SIG-M5 treated with dmso at 0.1 percent for 504 hours (cell line): ENCODE data around the gene PELI2.
A peak's percentile ranks its signal among the peaks of the same experiment; 100 is the strongest.

Experiments
- DNase-seq: peaks from one replicate; lab custom pipeline; 2025; ENCODE audit not compliant: unreplicated experiment; lab: John Stamatoyannopoulos, UW

Gene PELI2

DNA sequence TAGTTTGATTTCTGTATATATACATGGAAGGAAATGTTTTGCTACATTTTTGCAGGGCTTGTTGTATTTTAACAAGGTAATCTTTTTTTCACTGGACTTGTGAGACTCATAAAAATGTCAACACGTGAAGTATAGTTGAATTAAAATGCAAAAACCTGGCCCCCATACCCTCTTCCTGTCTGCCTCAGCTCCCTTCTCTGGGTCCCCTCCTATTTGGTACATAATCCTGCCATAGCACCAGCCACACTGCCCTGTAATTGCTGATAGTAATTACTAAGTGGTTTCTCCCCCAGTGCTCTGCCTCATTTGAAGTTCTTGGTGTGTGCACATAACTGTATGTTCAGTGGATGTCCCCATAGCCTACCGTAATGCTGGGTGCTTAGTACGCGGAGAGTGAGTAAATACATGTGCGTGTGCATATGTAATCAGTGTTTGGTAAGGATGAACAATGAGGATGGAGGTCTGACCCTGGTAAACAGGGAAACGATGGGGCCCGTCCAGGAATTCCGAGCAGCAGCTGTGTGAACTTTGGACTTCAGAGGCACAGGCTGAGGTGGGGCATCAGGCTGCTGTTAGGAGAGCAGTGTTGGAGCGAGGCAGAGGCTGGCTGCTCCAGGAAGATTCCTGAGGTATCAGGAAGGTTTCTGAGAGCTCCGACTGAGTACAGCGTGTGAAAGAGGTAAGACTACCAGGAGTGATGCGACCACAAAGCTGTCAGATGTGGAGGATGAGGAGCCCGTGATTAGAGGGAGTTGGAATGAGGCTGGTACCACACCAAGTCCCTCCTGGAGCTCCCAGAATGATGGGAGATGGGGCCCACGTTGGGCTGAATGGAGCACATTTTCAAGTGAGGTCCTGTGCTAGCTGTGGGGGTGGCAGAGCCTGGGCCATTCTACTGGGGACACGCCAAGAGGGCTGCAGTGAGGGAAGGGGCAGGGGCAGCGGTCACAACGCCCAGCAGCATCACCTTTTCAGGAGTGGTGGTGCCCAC, 106.8 kb downstream of the PELI2 start:
- no peak for DNase-seq

DNA sequence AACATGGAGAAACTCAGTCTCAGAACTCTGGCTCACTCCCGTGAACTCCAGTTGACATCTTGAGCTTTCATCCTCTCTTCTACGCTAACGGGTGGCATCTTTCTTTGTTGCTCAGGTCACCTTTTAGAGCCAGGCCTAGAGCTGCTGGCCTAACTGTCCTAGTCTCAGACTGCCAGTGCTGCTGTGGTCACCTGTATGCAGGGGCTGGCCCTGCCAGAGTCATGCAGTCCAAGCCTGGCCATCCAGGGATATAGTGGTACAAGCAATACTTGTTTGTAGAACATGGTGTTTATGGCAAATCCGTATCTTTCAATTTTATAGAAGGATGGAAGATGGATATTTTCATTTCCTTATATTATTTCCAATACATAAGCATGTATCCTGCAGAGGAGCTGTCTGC, 117.2 kb downstream of the PELI2 start:
- no peak for DNase-seq

DNA sequence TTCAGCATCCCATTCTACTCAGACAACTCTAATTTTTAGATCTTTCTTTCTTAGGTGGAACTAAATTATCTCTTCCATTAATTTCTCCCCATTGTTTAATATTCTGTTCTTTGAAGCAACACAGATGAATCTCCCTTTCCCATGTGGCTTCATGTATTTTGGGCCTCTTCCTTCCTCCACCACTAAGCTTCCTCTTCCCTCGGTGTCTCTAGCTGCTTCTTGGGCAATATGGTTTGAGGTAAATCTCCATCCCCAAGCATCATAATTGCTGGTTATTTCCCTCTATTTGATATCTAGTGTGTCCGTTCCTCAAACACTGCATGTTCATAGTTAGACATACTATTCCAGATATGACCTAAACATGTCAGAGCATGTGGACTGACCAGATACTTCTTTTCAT, 119.2 kb downstream of the PELI2 start:
- peak; percentile 59 for DNase-seq

DNA sequence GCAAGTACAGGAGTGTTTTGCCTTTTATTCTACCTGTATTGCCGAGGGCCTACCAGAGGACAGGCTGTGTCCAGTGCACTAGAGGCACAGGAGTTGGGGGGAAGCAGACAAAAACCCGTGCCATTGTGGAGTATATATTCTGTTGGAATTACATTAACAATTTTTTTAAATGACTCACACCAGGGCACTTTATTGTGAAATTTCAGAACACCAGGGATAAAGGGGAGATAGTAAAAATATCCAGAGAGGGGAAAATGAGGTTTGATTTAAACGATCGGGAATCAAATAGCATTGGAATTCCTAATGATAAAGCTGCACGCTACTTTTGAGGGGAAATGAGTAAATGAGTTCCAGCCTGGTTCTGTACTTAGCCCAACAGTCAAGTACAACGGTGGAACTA, 123.2 kb downstream of the PELI2 start:
- no peak for DNase-seq

DNA sequence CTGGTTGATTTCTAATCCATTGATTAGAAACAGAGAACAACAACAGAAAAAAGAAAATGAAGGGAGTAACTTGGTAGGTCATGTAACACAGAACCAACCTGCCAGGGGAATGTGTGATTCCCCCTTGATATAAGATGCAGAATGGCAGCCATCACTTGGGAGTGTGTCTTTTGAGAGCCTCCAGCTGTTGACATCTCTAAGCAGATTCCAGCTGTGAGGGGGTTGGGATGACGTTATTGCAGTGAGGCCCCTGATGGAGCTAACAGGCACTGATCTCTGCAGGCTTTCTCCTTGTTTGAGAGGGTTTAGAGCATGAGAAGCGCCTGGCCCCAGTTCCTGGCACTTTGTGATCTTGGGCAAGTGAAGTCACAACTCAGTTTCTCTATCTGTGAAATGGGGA, 124.9 kb downstream of the PELI2 start:
- no peak for DNase-seq

DNA sequence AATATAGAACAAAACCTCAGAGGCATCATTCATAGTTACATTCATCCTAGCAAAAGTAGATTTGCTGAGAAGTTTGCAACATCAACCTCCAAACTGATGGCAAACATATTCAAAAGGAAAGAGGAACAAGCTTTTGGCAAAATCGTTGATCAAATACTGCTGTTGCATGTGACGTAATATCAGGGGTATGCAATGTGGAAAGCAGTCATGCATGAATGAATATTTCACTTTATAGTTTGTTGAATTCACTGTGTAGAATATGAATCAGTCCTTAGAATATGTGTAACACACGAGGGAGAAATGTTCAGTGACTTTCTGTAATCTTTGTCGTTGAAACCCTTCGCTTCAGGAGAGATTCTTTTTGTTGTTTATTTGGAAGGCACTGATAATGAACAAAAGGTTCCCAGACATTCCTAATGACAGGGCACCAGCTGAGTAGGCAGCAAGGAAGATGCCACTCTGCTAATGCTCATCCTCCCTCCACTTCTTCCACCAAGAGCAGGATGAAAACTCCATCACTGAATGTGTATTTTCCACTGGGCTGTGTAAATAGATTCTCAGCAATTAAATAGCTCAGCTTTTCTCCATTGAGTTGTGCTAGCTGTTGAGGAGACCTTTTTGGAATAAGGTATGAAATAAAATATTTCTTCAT, 126.1 kb downstream of the PELI2 start:
- peak; percentile 91 for DNase-seq

DNA sequence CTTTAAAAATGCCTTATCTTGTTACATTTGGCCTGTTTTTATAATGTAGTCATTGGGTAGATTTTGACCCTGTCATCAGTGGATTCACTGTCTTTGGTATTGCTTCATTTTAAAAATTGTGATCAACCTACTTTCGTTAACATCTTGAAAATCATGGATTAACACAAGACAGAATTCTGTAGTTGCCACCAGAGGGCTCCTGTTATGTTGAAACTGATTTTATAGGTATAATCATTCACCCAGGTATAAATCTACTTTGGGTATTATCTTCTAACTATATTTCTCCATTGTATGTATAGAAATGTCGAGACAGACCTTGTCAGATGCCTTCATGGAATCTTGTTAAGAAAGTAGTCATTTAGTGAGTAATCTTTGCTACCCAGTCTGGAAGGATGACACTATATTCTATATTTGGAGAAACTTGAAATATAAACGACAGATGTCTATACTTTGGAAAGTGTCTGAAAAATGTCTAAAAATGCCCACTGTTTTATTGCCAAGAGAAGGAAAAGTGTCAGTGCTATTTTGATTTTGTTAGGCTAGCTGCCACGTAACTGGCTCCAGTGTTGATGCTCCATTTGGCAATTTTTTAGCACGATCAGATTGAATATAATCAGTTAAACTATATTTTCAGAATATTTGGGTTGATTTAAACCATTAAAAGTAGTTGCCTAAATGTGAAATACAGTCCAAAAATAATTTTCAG, 129.4 kb downstream of the PELI2 start:
- DNase-seq: peak; percentile 2

DNA sequence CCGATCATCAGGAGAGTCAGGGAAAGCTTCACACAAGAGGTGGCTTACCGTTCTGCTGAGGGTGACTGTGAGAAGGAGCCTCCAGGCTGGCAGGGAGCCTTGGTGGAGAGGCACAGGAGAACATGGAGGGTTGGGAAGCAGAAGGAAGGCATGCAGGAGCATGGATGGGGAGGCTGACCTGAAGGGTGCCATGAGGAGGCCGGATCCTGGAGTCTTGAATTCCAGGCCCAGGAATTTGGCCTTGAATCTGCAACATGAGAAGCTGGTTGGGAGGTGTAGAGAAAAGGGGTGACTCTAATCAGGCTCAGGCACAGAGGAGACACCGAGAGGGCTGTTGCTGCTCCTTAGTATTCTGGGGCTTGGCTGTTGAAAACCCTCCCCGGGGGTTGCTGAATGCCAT, 130.2 kb downstream of the PELI2 start:
- no peak for DNase-seq

DNA sequence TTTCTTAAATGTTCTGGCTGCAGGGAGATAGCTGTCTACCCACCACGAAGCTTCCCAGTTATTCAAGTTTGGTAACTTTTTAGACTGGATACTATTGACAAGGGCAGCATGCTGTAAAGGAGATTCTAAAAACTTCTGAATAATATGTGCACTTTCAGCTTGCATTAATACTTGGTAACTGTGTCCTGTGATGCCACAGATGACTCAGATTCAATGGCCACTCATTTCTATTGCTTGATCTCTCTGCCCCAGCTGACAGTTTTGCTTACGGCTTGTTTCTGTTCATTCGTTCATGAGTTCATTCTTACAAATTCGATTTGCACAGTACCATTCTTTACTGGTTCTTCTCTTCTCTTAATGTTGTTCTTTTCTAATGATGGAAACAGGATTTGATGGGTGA, 142.8 kb downstream of the PELI2 start:
- DNase-seq: no peak

DNA sequence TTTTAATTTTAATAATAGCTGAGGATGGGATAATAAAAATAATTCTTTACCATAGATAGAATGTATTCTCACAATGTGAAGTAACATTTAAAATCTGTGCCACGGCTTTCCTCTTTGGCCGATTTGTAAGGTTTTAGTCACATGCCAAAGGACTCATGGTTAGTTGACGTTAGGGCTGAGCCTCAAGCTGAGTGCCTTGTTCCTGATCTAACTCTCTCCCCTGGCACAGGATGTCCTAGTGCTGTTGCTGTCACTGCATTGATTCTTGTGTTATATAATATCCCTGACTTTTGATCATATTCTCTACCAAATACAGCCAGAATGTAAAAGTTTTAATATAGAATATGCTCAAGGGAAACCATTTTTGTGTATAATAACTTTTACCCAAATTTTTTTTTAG, 144.3 kb downstream of the PELI2 start:
- no peak for DNase-seq

DNA sequence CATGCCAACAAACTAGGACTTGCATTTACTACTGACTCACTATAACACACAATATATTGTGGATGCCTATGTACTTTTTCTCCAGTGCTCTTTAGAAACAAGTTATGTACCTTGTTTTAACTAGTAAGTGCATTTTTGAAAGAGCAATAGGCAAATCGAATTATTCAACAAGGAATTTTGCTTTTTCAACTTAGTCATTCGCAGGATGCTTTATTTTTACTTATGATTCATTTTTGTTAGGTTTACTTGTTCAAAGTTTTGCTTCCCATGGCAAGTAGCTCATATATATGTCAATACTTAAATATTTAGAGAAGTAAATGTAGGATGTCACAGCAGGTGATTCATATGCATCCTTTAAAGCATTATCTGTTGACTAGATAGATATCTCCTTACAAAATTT, 149.8 kb downstream of the PELI2 start:
- DNase-seq: no peak

DNA sequence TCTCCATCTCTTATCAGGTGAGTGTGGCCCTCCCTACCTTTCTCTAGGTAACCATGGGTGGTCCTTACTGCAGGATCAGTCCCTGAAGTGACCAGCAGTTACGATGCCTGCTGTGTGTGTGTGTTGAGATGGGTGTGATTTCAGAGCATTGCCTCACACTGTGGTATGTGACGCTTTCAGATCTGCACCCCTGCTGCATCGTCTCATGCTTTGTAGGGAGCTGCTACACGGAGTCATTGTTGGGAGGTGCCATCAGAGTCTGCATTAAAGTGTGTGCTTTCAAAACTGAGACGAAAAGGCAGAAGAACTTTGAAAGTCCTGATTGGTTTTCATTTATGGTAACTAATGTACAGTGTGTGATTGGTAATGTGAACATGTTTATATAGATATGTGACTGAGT, 150.5 kb downstream of the PELI2 start:
- DNase-seq: no peak

DNA sequence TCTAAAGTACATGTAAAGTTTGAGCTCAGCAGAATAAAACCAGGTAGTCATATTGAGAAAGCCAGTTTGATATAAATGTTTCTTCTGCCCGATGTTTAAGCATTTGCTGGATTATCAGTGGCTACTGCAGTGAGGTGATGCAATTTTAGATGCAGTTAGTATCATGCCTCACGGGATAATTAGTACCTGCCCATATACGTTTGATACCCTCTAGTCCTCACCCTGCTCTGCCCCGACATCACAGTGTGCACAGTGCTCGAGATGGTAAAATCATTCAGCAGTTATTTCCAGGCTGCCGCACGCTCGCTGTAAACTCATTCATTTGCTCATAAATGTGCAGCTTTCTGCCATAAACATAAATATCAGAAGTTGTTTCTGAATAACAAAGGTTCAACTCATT, 152.7 kb downstream of the PELI2 start:
- no peak for DNase-seq

DNA sequence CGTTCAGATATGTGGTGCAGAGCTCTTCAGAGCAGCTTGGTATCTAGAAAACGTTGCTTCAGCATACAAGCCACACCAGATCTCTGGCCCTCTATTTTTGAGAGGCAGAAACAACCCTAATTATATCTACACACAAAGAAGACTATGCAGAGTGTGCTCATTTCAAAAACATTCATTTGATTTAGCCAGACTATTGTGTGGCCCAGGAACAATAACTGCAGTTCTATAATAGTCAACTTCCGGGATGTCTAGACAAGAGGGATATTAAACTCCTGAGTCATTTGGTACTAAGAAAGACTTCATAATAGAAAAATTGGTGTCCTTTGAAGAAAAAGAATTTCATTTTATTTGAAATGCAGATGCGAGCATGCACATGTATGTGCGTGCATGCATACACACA, 153.8 kb downstream of the PELI2 start:
- DNase-seq: no peak

DNA sequence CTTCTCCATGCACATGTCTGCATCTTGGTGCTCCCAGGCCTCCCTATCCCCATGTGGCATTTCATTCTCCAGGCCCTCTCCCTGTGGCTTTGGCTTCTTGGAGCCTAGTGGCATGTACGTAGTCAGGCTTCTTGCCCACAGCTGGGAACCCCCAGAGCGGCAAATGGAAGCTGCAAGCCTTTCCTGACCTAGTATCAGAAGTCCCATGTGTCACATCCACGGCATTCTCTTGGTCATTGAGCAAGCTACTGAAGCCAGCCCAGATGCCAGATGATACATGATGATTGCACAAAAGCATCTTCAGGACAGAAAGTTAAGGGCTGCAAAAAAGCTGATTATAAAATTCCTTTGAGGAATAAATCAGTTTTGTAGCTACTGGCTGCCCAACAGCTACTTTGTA, 154.9 kb downstream of the PELI2 start:
- DNase-seq: no peak

DNA sequence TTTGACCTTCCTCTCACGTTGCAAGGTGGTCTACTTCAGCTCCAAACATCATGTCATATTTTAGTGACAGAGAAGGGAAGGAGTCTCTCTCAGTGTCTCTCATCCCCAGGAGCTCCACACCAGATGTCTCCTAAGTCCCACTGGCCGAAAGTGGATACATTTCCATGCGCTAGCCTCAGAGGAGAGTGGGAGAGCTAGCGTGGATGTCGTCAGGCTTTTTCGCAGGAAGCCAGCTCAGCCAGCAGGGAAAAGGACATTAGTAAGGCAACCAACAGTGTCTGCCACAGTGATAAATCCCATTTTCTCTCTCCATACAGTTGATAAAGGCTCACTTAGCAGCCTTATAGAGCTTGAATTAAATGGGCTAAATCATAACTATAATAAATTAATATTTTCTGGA, 155.7 kb downstream of the PELI2 start:
- DNase-seq: no peak

DNA sequence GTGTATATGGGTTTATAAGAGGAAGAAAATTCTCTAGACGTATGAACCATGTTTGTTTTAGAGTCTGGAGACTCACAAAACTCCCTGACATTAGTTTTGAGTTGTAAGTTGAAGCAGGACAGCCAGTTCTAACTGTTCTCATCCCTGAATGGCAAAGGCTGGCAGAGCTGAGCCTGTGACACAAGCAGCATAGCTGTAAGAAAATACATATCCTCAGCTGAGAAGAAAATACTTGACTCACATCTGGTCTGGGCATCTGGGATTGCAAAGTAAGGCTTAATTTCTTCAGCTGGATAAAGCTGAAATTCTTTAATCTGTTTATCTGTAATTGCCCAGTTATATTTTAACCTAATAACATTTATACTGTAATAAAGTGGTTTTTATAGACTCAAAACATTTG, 156.3 kb downstream of the PELI2 start:
- no peak for DNase-seq

DNA sequence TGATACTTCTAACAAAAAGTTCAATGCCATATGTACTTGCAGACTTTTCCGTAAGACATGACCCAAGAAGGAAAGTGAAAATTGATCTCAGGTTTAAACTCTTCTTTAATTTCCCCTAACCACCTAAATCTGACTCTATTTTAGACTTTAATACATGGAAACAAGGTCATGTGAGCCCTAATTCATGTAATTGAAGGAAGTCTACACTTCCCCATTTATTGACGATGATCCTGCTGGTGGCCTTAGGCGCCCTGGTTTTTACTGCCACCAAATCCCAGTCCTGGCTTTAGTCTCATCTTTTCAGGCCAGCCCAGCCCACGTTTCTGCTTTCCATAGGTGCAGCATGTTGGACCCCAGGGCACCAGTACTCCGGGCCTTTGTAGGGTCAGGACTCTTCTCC, 157.9 kb downstream of the PELI2 start:
- DNase-seq: no peak

DNA sequence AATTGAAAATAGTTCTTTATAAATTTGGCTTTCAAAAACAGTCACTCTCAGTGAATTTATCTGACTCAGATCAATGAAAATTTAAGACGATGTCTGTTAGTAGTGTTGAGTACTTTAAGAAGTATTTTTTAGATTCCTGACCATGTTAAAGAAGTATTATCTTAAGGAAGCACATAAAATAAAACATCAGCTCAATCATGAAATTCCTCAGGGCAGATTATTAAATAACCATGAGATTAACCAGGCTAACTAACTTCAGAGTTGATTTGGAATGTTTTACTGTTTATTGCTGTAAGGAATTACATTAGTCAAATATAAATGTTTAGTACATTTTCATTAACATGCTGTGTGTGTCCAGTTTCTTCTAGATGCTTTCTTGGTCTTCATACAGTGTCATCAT, 160.2 kb downstream of the PELI2 start:
- no peak for DNase-seq

DNA sequence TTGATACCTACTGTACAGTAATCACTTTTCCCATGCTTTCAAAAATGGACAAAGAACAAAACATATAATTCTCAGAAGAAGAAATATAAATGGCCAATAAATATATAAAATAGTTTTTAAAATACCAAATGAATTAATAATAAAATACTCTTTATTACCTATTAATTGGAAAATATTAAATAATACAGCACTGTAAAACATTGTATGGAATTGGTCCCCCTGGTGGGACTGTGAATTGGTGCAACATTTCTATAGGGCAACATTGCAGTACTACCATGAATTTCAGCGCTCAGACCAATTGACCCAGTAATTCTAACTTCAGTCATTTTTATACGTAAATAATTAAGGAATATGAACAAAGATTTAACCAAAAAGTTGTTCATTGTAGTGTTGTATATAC, 162.6 kb downstream of the PELI2 start:
- no peak for DNase-seq

DNA sequence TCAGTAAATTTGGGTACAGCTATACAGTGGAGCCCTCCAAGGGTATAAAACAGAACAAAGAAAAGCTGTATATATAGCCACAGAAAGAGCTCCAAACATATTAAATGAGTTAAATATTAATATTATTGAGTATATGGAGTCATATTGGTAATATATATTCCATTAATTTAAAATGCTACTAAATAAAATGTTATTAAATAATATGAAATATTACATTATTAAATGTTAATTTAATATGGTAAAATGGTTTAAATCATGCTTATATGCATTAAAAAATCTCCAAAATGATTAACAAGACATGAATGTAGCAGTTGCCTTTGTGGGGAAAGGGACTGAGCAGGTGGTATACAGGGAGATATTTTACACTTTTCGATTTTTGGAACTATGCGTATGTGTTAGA, 164.0 kb downstream of the PELI2 start:
- no peak for DNase-seq

DNA sequence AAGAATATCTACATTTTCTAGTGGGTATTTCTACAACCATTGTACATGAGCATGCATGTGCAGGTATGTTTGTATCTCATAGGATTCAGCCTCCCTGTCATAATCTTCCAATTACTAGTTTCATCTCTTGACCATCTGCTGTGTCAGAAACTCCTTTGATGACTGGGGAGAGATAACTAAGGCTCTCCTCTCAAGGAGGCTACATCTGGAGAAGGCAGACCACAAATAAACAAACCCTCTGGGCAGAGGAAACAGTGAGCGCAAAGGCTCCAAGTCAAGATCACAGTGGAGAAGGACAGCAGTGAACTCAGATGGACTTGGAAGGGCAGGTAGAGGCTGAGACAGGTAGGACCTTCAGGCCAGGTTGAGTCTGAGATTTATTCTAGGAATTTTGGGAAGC, 166.4 kb downstream of the PELI2 start:
- no peak for DNase-seq
